ENCODE measurements around the gene KATNBL1. TPM values are rescaled to one million over a fixed set of nuclear protein-coding genes. Genes with fewer than 3 reads are reported as not detected.

KATNBL1 gene
- total and polyA plus RNA-seq, 10 donors, result 18.4 to 86.3 (median 43.5) TPM

DNA sequence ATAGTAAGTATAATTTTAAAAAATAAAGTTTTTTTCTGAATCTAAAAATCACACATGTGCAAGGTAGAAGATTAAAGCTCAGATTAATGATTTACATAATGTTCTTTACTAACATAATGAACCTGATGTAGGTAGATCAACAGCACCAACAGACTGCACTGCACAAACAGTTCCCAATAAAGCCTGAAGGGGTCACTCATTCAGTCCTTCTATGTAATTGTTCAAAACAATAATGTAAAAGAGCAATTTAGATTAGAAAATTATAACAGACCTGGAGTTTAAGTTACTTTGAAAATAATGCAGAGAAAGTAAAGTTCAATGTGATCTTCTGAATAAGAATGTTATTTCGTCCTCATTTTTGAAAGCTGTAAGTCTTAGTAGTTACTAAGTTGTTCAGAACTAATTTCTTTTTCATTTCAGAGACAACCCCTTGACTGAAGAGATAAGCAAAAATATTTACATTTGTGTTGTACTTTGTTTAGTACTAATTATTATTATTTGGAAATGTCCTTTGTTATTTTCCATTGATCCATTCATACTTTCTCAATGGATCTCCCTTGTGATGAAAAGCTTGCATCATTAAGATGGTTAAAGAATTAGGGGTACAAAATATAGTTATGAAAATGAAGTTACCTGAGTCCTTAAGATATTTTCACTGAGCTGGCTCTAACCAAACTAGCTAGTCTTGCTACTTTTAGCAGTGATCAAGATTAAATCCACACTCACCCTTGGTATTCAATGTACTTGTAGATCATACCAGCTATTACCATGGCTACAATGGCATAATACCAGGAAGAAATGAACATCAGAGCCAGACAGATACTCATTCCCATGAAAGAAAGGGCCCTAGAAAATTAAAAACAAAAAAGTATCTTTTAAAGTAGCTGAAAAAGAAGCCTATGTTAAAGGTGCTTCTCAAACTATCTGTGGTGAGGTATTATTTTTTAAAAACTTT lies 31.8 kb upstream of the KATNBL1 start:
- H3K36me3 ChIP-seq, result peaks cover 3 to 99% (median 60%) of the 10 kb centered on the region in 6 donors
- WGBS, 5 donors, result 52 to 81% (median 69%) methylated on average over 1 of the region's 1 CpG

DNA sequence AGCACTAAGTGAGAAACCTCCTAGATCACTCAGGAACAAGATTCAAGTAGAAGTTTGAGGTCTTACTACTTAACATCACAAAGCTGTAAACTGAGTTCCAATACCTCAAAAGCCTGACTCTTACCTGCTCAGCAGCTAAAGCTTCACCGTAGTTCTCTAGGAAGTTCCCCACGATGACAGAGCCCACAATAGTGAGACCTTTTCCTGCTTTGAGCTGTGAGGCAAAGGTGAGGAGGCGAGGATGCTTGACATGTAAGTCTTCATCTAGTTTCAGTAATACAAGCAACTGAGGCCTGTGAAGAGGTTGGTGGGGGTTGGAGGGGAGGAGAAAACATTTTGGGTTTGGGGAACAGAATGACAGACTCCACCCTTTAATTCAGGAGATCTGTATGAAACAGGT lies 30.6 kb upstream of the KATNBL1 start:
- no peak overlapping the region for H3K4me3 ChIP-seq
- no peak overlapping the region for H3K27ac ChIP-seq

More for the DNA sequence above, 31.8 kb upstream of the KATNBL1 start:
- H3K27ac ChIP-seq, result no peak overlapping the region
- no peaks in the 10 kb centered on the region for H3K27me3 ChIP-seq (replicated peaks in 1 of 7)
- DNase-seq, result no peak
- intact Hi-C loops (cut with DNase I; ENCODE audit: low total_unique reads), result loop anchor here (10.0 kb wide), 1 partner anchor 343 kb away; the partner anchor contains the start of gene GOLGA8B
- H3K4me1 ChIP-seq, result no peaks in the 10 kb centered on the region
- no peak overlapping the region for H3K4me3 ChIP-seq
- no peaks in the 10 kb centered on the region for H3K9me3 ChIP-seq
- TF ChIP-seq POLR2A (IDR thresholded peaks at IDR 0.05) (no peak), POLR2AphosphoS5 (IDR thresholded peaks at IDR 0.05) (no peak)
- TF ChIP-seq, protein P1, sequence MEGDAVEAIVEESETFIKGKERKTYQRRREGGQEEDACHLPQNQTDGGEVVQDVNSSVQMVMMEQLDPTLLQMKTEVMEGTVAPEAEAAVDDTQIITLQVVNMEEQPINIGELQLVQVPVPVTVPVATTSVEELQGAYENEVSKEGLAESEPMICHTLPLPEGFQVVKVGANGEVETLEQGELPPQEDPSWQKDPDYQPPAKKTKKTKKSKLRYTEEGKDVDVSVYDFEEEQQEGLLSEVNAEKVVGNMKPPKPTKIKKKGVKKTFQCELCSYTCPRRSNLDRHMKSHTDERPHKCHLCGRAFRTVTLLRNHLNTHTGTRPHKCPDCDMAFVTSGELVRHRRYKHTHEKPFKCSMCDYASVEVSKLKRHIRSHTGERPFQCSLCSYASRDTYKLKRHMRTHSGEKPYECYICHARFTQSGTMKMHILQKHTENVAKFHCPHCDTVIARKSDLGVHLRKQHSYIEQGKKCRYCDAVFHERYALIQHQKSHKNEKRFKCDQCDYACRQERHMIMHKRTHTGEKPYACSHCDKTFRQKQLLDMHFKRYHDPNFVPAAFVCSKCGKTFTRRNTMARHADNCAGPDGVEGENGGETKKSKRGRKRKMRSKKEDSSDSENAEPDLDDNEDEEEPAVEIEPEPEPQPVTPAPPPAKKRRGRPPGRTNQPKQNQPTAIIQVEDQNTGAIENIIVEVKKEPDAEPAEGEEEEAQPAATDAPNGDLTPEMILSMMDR (IDR thresholded peaks at IDR 0.05 in 8 of 11, conservative IDR thresholded peaks at IDR 0.05 in 3 of 11), result peak; percentile 57 to 89 (median 79)

DNA sequence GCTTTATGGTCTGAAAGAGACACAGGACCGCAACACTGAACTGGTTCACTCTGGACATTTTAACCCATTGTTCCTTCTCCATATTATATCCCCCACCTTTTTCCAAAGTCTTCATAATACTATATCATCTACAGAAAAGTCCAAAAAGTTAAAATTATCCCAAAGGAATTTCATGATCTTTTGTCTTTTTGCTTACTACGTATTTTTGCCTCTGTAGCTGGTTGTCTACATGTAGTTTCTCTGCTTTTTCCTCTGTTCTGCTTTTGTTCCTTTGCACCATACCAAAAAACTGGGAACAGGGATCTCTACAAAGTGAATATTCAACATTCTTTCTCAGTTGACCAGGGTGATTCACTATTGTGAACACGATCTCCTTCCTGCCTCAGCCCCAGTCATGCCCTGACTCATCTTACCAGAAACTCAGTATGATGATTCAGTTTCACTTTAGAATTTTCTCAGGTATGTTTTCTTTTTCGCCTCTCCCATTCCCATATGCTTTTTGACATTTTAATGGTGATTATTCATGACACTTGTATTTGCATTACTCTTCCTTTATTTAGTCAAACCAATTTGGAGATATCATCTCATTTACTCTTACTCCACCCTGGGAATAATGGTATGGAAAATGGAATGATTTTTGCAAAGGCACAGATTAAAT lies 29.4 kb upstream of the KATNBL1 start:
- DNase-seq, result no peak
- 77 to 85% (median 83%) methylated on average over 4 of the region's 4 CpGs for WGBS, 5 donors
- H3K27me3 ChIP-seq (replicated peaks in 1 of 7), result no peaks in the 10 kb centered on the region
- peaks cover 2 to 100% (median 76%) of the 10 kb centered on the region in 6 donors for H3K36me3 ChIP-seq
- TF ChIP-seq, protein P1 (IDR thresholded peaks at IDR 0.05 in 8 of 11, conservative IDR thresholded peaks at IDR 0.05 in 3 of 11), result no peak
- no peak for TF ChIP-seq POLR2AphosphoS5 (IDR thresholded peaks at IDR 0.05)
- TF ChIP-seq POLR2A (IDR thresholded peaks at IDR 0.05), result no peak
- no peak overlapping the region for H3K4me3 ChIP-seq
- no peaks in the 10 kb centered on the region for H3K4me1 ChIP-seq
- H3K27ac ChIP-seq, result no peak overlapping the region
- intact Hi-C loops (cut with DNase I; ENCODE audit: low total_unique reads), result loop anchor here (10.0 kb wide), 1 partner anchor 126 kb away; the partner anchor contains the start of gene LPCAT4
- no peaks in the 10 kb centered on the region for H3K9me3 ChIP-seq

More for the DNA sequence above, 30.6 kb upstream of the KATNBL1 start:
- Histone ChIP-seq H3K4me1 (no peaks in the 10 kb centered on the region), H3K9me3 (no peaks in the 10 kb centered on the region), H3K27me3 (replicated peaks in 1 of 7) (no peaks in the 10 kb centered on the region), H3K36me3 (peaks cover 5 to 100% (median 71%) of the 10 kb centered on the region in 6 donors)
- DNase-seq, result no peak
- no peak for TF ChIP-seq POLR2A (IDR thresholded peaks at IDR 0.05)
- TF ChIP-seq, protein P1 (IDR thresholded peaks at IDR 0.05 in 8 of 11, conservative IDR thresholded peaks at IDR 0.05 in 3 of 11), result no peak
- no peak for TF ChIP-seq POLR2AphosphoS5 (IDR thresholded peaks at IDR 0.05)
- WGBS, 5 donors, result 68 to 90% (median 84%) methylated on average over 3 of the region's 3 CpGs
- intact Hi-C loops (cut with DNase I; ENCODE audit: low total_unique reads), result loop anchor here (10.0 kb wide), 1 partner anchor 344 kb away; the partner anchor contains the start of gene GOLGA8B

Measured in spleen (tissue), 11 donors.